Endothelial cell of umbilical vein (primary cell): ENCODE results near the gene DOCK4. TPM values are rescaled to one million over a fixed set of nuclear protein-coding genes. Genes with fewer than 3 reads are reported as not detected.

Source experiments
- BruUV-seq: library from RNA; stranded (reverse); fragments of 400-500 nt; replicated peaks from 2 replicates; lab custom pipeline; 2021; lab: Mats Ljungman, UMichigan
- CTCF ChIA-PET: fragments of 300-600, 350-600 bp; sonication (Branson Sonifier 250); formaldehyde crosslinking; loops from one replicate; lab custom pipeline; 2021; ENCODE audit warnings: antibody characterized with exemption, inconsistent platforms; lab: Charles Lee
- POLR2A ChIA-PET: fragments of 300-600, 350-600 bp; sonication (Branson Sonifier 250); formaldehyde crosslinking; loops from one replicate; lab custom pipeline; 2021; ENCODE audit warnings: antibody characterized with exemption, inconsistent platforms; lab: Charles Lee
- DNase-seq: peaks from one replicate; pipeline ENCODE4 v3.0.0-alpha.2; 2011; ENCODE audit warnings: low read depth, low spot score
- FAIRE-seq: peaks from 2 replicates; lab custom pipeline; 2011; peaks lifted over from hg19 to GRCh38; lab: Jason Lieb, UNC
- H2AFZ ChIP-seq: 2 replicates; pipeline ENCODE4 v1.6.0; 2012; ENCODE audit warnings: low read depth, low read length, control low read depth, inconsistent platforms
- H3K27ac ChIP-seq: 2 replicates; pipeline ENCODE4 v1.5.1; 2011; ENCODE audit warnings: low read depth, mild to moderate bottlenecking, control low read depth, low read length, moderate library complexity; ENCODE audit not compliant: insufficient read depth
- H3K27me3 ChIP-seq, 2 experiments: 2 replicates each; pipeline versions ENCODE4 v1.6.0 to v1.6.1; 2011; ENCODE audit warnings: low read length in 2 of 2, mixed read lengths in 1 of 2; ENCODE audit not compliant: control insufficient read depth in 2 of 2, insufficient read depth in 2 of 2
- H3K36me3 ChIP-seq, 2 experiments: 2 replicates in 1 of 2; 3 replicates in 1 of 2; pipeline ENCODE4 v1.5.1; 2011; ENCODE audit warnings: low read length in 2 of 2, mild to moderate bottlenecking in 1 of 2, moderate library complexity in 1 of 2; ENCODE audit not compliant: control insufficient read depth in 2 of 2, insufficient read depth in 2 of 2; ENCODE audit errors: extremely low read depth in 1 of 2
- H3K4me1 ChIP-seq: 3 replicates; pipeline ENCODE4 v1.5.1; 2011; ENCODE audit warnings: mild to moderate bottlenecking, low read length; ENCODE audit not compliant: control insufficient read depth, insufficient read depth; ENCODE audit errors: extremely low read depth
- H3K4me2 ChIP-seq: 2 replicates; pipeline ENCODE4 v1.6.1; 2011; ENCODE audit warnings: low read length, control low read depth, mixed read lengths; ENCODE audit not compliant: insufficient read depth
- H3K4me3 ChIP-seq, 3 experiments: fragments of 200-600 bp in 1 of 3; sonication (generic), shearing (Covaris generic) in 1 of 3; replicated peaks in 1 of 3; 2 replicates each; pipeline ENCODE4 v1.5.1; 2011 to 2016; ENCODE audit warnings: control low read depth in 3 of 3, low read length in 3 of 3, mild to moderate bottlenecking in 2 of 3, inconsistent platforms in 1 of 3, low read depth in 1 of 3, moderate library complexity in 1 of 3; ENCODE audit not compliant: insufficient read depth in 1 of 3
- H3K79me2 ChIP-seq: 2 replicates; pipeline ENCODE4 v1.6.0; 2012; ENCODE audit warnings: low read length, inconsistent platforms; ENCODE audit not compliant: control insufficient read depth, insufficient read depth
- H3K9ac ChIP-seq: replicated peaks from 2 replicates; pipeline ENCODE3; 2011; ENCODE audit warnings: low read length, control low read depth; ENCODE audit not compliant: insufficient read depth; ENCODE audit errors: extremely low read depth
- H3K9me1 ChIP-seq: replicated peaks from 3 replicates; pipeline ENCODE4 v1.6.0; 2011; ENCODE audit warnings: mild to moderate bottlenecking, low read length; ENCODE audit not compliant: control insufficient read depth, insufficient read depth; ENCODE audit errors: extremely low read depth
- H3K9me3 ChIP-seq: replicated peaks from 2 replicates; pipeline ENCODE4 v1.5.1; 2012; ENCODE audit warnings: low read length, inconsistent platforms; ENCODE audit not compliant: control insufficient read depth, insufficient read depth
- H4K20me1 ChIP-seq: replicated peaks from 2 replicates; pipeline ENCODE3; 2011; ENCODE audit warnings: mild to moderate bottlenecking, low read length; ENCODE audit not compliant: control insufficient read depth, insufficient read depth; ENCODE audit errors: extremely low read depth
- CTCF ChIP-seq, 2 donors: IDR thresholded peaks; 1 replicate in 1 of 2; 2 replicates in 1 of 2; pipeline ENCODE4 v1.5.1; 2011; ENCODE audit warnings: low read length in 2 of 2, mild to moderate bottlenecking in 2 of 2, moderate library complexity in 2 of 2, control low read depth in 1 of 2, inconsistent platforms in 1 of 2, low read depth in 1 of 2; ENCODE audit not compliant: insufficient read depth in 1 of 2; ENCODE audit errors: extremely low read depth in 1 of 2
- EZH2 ChIP-seq: IDR thresholded peaks from 2 replicates; pipeline ENCODE4 v1.6.1; 2012; ENCODE audit warnings: borderline replicate concordance, low read depth, mild to moderate bottlenecking, moderate library complexity, low read length, inconsistent platforms; ENCODE audit not compliant: severe bottlenecking
- FOS ChIP-seq: IDR thresholded peaks from 2 replicates; pipeline ENCODE4 v1.6.1; 2011; ENCODE audit warnings: mild to moderate bottlenecking, low read length, moderate library complexity, borderline replicate concordance; ENCODE audit not compliant: insufficient read depth
- GATA2 ChIP-seq: IDR thresholded peaks from 2 replicates; pipeline ENCODE4 v1.7.0; 2011; ENCODE audit warnings: low read depth, mild to moderate bottlenecking, moderate library complexity, mixed read lengths, low read length; ENCODE audit not compliant: insufficient read length, insufficient read depth
- JUN ChIP-seq: IDR thresholded peaks from 2 replicates; pipeline ENCODE4 v1.6.1; 2011; ENCODE audit warnings: borderline replicate concordance, low read depth; ENCODE audit not compliant: insufficient read length, insufficient read depth
- MYC ChIP-seq: IDR thresholded peaks from one replicate; pipeline ENCODE4 v1.6.1; 2011; ENCODE audit warnings: mild to moderate bottlenecking, low read depth, low read length
- POLR2A ChIP-seq: IDR thresholded peaks from 2 replicates; pipeline ENCODE4 v1.6.1; 2012; ENCODE audit warnings: low read depth, mild to moderate bottlenecking, control low read depth, low read length
- POLR2AphosphoS5 ChIP-seq: IDR thresholded peaks from 2 replicates; pipeline ENCODE4 v1.6.1; 2012; ENCODE audit warnings: low read depth, mild to moderate bottlenecking, control low read depth, low read length, moderate library complexity; ENCODE audit not compliant: insufficient read depth
- dilution Hi-C: fragments of 300-500 bp; cut with MboI; formaldehyde crosslinking; loops from one replicate; pipeline ENCODE4 v1.15.0; 2019; ENCODE audit warnings: low sequenced_read_pairs; ENCODE audit not compliant: extremely low pct_ligation_motif_present
- intact Hi-C: fragments of 100-400 bp; cut with micrococcal nuclease; formaldehyde crosslinking; loops from one replicate; pipeline ENCODE4 v1.10.0; 2022
- polyA plus RNA-seq, 4 experiments: library from polyadenylated mRNA; depleted of rRNA in 3 of 4; stranded (reverse) in 3 of 4; unstranded in 1 of 4; fragments of >200 nt; gene quantifications; 2 replicates each; pipeline versions ENCODE4 v1.2.1 to v1.2.3, GENCODE V29; 2011 to 2012; ENCODE audit warnings: missing spikeins in 1 of 4
- total RNA-seq: library from RNA; stranded (reverse); gene quantifications from 2 replicates; pipeline ENCODE4 v1.2.3, GENCODE V29; 2021
- TF ChIP-seq, protein P1 (sequence below): IDR thresholded peaks from 2 replicates; pipeline ENCODE4 v1.6.1; 2011; ENCODE audit not compliant: insufficient read depth, insufficient read length

The DOCK4 gene
- total and polyA plus RNA-seq, 2 donors (not counting 3 experiments of a cell fraction or from before 2014, with no cell fraction given) = 47.4 to 164 TPM

DNA sequence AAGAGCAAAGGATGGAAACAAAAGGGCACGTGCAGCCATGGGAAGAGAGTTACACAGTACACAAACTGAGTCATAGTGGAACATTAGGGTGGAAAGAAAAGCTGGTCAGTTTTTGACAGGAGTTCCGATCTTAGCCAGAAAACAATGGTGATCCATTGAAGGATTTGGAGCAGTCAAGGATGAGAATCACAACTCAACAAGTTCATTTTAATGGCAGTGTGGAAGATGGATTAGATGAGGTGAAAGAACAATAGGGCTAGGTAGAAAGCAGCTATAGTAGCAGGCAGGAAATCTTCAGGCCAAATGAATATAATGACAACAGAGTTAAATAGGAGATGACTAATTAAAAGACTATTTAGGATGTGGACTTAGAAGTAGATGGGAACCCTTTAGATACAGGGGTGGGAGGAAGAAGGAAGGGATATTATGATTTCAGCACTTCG, 136.3 kb downstream of the DOCK4 start:
- intact Hi-C loops = no loop called here
- H2AFZ ChIP-seq = no peak overlapping the region
- H3K36me3 ChIP-seq = peaks cover 0 to 2% of the 10 kb centered on the region in 2 experiments
- peaks cover 3% of the 10 kb centered on the region for H4K20me1 ChIP-seq
- POLR2A ChIA-PET = interaction anchor here (0.6 kb wide), 1 partner anchor 51 kb away, joined by 15 read pairs; no protein-coding TSS in a partner anchor
- H3K9ac ChIP-seq = no peak overlapping the region
- H3K4me3 ChIP-seq = no peak overlapping the region
- DNase-seq (peak; percentile 72), FAIRE-seq (no peak)
- no peaks in the 10 kb centered on the region for H3K9me3 ChIP-seq
- H3K27me3 ChIP-seq = no peaks in the 10 kb centered on the region
- H3K9me1 ChIP-seq = no peaks in the 10 kb centered on the region
- TSS peak; percentile 22 for BruUV-seq
- no peak overlapping the region for H3K27ac ChIP-seq
- peaks cover 92% of the 10 kb centered on the region for H3K79me2 ChIP-seq
- TF ChIP-seq POLR2A (no peak), JUN (peak; percentile 81), POLR2AphosphoS5 (peak; percentile 55), FOS (peak; percentile 62), GATA2 (peak; percentile 19)
- H3K4me2 ChIP-seq = peak overlapping the region; percentile 26
- dilution Hi-C loops = no loop called here
- H3K4me1 ChIP-seq = peaks cover 39% of the 10 kb centered on the region
- CTCF ChIA-PET = interaction anchor here (1.5 kb wide), 1 partner anchor 10 kb away, joined by 16 read pairs; no protein-coding TSS in a partner anchor

DNA sequence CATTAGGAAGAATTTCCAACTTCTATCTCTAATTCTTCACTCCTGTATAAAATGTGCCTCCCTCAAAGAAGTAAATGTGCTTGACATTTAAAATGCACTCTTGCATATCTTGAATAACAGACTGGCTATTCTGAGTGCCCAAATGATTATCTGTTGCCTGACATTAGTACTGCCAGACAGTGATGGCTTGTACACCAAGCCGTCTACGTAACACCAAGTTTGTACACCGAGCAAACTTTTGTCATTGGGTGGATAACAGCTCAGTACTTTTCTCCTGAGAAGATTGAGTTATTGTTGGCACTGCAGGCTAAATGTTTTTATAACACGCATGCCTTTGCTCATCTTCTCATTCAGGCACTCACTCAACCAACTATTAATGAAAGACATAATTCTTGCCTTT, 137.2 kb downstream of the DOCK4 start:
- no peak overlapping the region for H3K4me3 ChIP-seq
- DNase-seq (no peak), FAIRE-seq (no peak)
- dilution Hi-C loops = no loop called here
- peaks cover 39% of the 10 kb centered on the region for H3K4me1 ChIP-seq
- no peak overlapping the region for H3K27ac ChIP-seq
- no peak overlapping the region for H3K9ac ChIP-seq
- TF ChIP-seq POLR2AphosphoS5 (no peak), GATA2 (no peak), FOS (no peak), MYC (no peak), EZH2 (no peak), JUN (no peak), CTCF (IDR thresholded peaks at IDR 0.05; ENCODE audit: extremely low read depth in 1 of 2, insufficient read depth in 1 of 2, low read depth in 1 of 2, low read length in 2 of 2) (no peak), POLR2A (no peak)
- TF ChIP-seq, protein P1, sequence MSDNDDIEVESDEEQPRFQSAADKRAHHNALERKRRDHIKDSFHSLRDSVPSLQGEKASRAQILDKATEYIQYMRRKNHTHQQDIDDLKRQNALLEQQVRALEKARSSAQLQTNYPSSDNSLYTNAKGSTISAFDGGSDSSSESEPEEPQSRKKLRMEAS = no peak
- peaks cover 0 to 2% of the 10 kb centered on the region in 2 experiments for H3K36me3 ChIP-seq
- ChIA-PET POLR2A (interaction anchor here (0.6 kb wide), 1 partner anchor 366 kb away, joined by 3 read pairs; no protein-coding TSS in a partner anchor), CTCF (interaction anchor here (0.9 to 1.0 kb wide), 2 partner anchors 11 to 17 kb away, joined by 3 read pairs; no protein-coding TSS in a partner anchor)
- H4K20me1 ChIP-seq = peaks cover 3% of the 10 kb centered on the region
- H3K9me3 ChIP-seq = no peaks in the 10 kb centered on the region
- intact Hi-C loops = no loop called here
- H2AFZ ChIP-seq = no peak overlapping the region
- no peak overlapping the region for H3K4me2 ChIP-seq
- BruUV-seq = no TSS peak
- H3K9me1 ChIP-seq = no peaks in the 10 kb centered on the region
- peaks cover 92% of the 10 kb centered on the region for H3K79me2 ChIP-seq
- H3K27me3 ChIP-seq = no peaks in the 10 kb centered on the region
